HG02798 (cell line): ENCODE data around the gene PAX2.

Experiments used
- ATAC-seq: cut with Tn5 transposase; IDR thresholded peaks from one replicate; pipeline ENCODE4 v1.9.1; 2021; ENCODE audit warnings: mild to moderate bottlenecking; ENCODE audit not compliant: unreplicated experiment, poor library complexity

PAX2 gene

DNA sequence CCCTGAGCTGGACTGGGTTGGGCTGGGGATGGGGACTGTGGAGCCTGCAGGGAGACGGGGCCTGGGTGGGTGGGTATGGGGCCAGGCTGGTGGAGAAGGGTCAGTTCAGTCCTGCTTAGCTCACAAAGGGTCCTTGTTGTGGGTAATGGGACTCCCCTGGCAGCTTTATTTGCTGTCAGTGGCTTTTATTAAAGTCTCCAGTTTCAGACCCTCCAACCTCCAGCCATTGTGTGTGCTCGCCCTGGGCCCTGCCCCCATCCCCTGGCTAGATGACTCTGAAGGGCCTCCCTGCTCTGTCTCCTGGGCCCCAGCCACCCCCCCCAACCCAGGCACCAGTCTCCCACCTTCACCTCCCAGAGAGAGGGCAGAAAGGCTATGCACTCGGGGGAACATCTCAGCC, 123.0 kb downstream of the PAX2 start:
- ATAC-seq: no peak

DNA sequence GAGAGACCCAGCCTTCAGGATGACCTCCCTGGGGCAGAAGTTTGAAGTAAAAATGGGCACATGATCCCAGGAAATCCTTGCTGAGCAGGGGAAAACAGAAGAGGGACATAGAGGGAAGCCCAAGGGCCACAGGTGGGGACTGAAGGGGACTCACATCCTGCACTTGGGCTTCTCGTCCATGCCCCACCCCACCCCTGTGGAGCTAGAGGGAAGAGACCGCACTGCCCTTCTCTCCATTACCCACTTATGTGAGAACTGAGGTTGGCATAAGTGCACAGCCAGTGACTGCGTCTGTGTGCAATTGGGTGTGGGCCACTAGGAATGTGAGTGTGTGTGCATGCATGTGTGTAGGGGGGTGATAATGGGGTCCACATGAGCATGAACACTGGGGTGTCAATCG, 124.0 kb downstream of the PAX2 start:
- no peak for ATAC-seq

DNA sequence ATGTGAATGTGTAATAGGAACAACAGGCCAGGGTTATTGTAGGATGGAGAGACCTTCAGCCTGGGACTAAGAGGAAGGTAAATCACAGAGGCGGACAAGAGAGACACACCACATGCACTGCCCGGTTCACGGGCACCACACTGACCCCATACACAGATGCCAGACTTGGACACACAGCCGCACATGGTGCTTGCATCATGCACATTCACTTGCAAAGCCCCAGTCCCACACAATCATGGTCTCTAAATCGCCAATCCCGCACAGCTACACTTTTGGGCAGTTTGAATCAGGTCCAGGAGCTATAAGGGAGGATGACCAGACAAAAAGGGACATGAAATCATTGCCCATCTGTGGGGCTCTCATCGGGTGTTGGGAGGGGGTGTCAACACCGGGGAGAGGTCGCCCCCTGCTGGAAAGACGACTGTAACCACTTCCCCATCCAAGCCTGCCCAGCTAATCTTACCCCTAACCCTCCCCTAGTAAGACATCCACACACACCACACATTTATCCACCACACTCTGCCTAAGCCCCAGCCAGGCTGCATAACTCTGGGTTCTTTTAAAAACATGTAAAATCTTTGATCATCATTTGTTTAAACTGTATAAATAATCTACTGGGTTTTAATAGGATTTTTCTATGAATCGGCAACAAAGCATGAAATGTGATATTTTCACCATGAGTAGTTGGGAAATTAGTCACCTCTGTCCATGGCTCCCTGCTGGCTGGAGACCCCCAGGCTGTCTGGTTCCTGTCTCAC, 126.8 kb downstream of the PAX2 start:
- no peak for ATAC-seq

DNA sequence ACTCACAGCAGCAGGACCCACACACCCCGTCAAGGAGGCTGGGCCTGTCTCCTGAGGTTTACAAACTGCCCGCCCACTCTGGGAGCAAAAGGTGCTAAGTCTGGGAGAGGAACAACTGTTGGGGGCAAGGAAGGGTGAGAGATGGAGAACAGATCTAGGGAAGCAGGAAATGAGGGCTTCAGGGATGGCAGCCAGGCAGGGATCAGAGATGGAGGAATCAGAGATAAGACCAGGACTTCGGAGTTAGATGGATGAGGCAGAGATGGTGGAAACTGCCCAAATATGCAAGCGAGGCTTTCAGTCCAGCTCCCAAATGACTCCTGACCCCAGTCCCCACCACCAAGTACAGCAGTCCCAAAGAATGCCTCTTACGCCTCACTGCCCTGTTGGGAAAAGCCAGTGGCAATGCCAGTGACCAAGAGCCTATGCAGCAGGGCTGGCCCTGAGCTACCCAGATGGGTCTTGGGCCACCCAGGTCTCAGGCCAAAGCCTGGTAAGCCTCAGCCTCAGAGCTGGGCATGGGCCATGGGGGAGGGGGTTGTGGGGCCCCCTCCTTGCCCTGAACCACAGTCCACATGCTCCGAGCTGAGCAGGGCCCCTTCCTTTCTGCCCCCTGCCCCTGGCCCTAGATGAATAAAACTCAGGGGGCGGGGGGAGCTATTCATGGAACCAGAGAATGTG, 127.9 kb downstream of the PAX2 start:
- no peak for ATAC-seq

DNA sequence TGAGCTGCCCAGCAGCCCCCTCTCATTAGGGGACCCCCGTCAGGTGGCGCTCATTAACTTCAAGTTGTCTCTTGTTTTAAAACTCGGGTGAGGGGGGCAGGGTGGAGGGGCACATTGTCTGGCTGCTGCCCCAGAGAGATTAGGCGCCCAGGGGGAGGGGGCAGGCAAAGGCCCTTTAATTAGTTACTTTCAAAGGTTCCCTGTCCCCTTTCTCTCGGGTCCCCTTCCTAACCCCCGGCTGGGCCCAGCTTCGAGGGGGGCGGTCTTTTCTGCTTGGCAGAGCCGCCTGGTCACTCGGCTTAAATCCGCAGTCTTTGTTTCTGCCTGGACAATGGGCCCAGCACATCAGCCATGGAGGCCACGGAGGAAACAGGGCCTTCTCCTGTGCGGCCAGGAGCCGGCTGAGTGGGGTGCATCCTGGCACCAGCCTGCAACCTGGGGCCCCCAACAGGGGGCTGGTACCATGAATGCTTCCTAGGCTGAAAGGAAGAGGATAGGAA, 128.5 kb downstream of the PAX2 start:
- no peak for ATAC-seq

DNA sequence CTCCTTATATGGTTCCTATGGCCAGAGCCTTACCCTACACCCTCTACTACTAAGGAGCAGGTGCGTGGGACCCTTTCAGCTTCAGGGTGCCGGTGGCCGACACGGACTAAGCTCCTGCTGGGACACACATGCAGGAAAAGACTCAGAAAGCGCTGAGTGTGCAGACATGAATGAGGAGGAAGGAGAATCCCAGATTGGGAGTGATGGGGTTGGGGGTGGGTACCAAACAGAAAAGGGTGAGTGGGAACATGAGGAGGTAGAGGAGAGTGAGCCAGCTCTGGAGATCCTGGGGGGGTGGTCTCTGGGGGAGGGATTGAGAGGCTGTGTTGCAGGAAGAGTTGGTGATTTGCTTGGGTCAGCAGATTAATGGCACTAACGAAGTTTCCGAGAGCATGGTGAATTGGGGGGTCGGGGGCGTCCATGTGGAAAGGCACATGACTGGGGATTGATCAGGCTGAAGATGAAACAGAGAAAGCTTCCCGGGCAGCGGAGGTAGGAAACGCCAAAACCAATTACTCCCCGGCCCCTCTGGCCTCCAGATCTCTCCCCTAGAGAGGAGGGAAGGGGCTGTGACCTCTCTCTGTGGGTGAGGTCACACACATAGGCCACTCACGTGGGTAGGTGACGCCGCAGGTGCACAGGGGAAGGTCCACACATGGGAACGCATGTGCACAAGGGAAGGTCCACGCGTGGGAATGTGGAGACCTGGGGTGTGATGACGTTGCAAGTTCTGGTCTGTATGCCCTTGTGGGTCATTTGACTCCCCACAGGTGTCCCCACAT, 129.5 kb downstream of the PAX2 start:
- no peak for ATAC-seq

DNA sequence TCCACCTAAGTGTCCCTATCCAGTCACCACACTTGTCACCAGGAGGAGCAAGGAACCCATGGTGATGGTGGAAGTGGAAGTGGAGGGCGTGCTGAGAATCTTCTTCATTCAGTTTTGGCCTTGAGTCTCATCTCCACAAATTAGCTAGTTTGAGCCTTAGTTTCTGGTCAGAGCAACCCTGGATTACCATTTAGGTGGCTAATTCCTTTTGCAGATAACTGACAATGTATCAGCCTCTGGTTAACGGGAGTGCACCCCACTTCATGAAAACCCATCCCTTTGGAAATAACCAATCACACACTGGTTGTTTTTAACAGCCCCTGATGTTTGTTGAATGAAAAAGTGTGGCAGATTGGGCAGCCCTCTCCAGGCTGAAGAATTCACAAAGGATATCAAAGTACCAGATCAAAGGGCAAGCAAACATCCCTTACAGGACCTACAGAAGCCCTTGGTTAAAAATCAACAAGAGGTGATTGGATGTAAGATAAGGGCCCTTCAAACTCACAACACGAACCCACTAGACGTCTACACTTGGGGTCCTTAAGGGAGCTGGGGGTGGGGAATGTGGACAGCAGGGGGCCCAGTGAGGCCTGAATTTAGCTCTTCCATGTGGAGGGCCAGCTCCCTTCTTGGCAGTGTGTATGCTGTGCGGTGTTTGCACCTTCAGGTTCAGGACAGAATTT, 130.2 kb downstream of the PAX2 start:
- no peak for ATAC-seq

DNA sequence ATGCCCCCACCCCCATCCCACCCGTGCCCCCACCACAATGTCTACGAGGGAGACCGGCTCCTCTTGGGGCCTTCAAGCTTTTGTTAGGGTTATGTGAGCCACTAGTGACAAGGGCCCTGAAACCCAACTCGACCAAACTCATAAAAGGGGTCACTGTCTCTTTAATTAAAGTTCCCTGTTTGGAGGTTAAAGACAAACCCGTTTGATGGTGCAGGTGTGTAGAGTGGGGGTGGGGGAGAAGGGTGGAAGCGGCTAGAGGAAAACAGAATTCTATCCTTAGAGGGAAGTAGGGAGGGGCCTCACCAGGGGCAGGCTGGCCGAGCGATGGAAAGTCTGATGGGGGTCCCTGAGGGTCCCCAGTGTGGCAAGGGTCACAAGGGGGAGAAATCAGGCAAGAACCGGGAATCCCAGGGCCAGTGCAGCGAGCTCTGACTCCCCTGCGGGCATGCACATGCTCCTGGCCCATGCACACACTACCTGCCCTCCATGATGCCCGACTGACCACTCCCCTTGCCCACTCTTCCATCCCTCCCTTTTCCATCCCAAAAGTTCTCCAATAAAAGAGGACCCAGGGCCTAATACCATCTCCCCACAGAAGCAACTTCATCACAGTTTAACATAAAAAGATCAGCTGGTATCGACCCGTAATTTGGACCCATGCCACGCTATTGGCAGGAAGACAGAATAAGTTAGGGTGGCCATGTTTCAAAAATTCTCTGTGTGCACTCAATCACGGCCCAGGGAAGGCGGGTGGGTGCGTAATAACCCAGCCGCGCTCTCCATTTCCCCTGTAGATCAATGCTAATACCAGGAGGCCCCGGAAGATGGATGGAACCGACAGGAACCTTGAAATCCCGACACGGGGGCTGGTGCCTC, 131.4 kb downstream of the PAX2 start:
- ATAC-seq: no peak

DNA sequence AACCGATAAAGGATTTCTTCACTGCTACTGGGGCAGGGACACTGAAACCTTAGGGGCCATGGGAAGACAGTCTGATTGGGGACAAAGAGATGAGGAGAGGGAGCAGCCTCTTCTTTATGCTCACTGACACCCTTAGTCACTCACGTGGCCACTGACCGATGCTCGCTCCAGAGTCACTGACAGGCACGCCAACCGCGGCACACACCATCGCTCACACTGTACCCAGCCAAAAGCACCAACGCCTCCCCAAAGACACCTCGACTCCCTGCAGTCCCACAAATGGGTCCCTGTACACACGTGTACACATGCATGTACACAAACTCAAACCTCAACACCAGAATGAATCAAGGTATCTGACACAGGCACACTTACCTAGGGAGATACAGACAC, 132.1 kb downstream of the PAX2 start:
- ATAC-seq: no peak

DNA sequence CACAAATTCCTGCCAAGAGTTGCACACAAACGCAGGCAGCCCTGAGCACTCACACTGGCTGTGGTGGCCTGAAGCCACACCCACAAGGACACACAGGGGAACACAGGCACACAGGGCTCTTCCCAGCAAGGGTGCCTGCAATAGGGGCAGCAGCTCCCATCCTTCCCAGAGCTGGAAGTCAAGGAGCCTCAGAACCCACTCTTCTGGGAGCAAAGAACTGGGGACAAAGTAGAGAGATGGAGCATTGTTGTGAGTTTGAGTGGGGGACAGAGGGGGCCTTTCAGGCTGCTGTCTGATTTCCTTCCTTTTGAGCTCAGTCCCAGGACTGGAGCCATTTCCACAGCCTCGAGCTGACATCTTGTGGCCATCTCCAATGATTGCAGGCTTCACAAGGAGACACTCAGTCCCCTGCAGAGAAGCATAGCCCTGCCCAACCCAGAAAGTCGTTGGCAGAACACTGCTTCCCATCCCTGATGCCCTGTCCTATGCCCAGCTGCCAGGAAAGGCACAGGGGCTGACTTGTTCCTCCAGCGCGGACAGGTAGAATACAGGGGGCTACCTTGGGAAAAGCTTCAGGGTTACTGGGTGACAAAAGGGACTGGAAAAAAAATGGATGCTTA, 133.0 kb downstream of the PAX2 start:
- ATAC-seq: no peak
